ENCODE measurements around the gene FAM168A.

FAM168A gene

DNA sequence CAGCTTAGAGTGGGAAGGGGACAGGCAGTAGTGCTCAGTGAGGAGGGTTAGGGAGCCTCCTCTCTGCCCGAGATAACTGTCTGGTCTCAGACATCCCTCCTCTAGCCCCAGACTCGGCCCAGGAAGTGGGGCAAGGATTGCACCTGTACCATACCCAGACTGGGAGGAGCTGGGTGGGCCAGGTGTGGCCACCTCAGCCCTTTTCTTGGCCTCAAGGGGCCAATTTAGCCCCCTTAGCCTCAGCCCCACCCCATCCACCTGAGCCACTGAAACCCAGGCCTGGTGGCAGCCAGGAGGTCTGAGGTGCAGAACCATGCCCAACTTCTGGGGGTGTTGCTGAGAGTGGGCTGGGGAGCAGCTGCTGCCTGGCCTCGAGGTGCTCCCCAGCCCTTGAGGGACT, 215.2 kb downstream of the FAM168A start:
- no peak overlapping the region for H3K4me3 ChIP-seq (ENCODE audit: low read depth, low read length)
- TF ChIP-seq, protein P1, sequence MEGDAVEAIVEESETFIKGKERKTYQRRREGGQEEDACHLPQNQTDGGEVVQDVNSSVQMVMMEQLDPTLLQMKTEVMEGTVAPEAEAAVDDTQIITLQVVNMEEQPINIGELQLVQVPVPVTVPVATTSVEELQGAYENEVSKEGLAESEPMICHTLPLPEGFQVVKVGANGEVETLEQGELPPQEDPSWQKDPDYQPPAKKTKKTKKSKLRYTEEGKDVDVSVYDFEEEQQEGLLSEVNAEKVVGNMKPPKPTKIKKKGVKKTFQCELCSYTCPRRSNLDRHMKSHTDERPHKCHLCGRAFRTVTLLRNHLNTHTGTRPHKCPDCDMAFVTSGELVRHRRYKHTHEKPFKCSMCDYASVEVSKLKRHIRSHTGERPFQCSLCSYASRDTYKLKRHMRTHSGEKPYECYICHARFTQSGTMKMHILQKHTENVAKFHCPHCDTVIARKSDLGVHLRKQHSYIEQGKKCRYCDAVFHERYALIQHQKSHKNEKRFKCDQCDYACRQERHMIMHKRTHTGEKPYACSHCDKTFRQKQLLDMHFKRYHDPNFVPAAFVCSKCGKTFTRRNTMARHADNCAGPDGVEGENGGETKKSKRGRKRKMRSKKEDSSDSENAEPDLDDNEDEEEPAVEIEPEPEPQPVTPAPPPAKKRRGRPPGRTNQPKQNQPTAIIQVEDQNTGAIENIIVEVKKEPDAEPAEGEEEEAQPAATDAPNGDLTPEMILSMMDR (IDR thresholded peaks at IDR 0.05; ENCODE audit: low read depth, low read length), result no peak
- no peak for TF ChIP-seq POLR2A (IDR thresholded peaks at IDR 0.05; ENCODE audit: extremely low read depth, insufficient read length)
- TF ChIP-seq, protein P2, sequence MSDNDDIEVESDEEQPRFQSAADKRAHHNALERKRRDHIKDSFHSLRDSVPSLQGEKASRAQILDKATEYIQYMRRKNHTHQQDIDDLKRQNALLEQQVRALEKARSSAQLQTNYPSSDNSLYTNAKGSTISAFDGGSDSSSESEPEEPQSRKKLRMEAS (IDR thresholded peaks at IDR 0.05; ENCODE audit: low read depth, low read length), result no peak
- TF ChIP-seq MYC (IDR thresholded peaks at IDR 0.05; ENCODE audit: low read depth, low read length), result no peak

DNA sequence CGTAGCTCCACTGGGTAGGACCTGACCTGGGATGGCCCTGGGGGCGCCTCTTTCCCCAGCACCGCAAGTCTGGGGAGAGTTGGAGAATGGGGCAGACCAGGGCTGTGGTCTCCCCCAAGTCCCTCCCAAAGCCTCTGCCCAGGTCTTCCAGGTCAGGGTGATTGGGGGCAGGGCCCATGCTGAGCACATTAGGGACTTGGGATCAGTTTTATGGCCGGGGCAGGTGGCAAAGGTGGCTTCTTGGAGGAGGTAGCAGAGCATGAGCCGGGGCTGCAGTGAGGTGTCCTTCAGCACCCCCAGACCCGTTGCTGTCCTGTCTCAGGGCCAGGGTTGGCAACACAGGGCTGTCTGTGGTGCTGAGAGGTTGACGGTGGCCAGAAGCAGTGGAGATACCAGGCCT, 215.7 kb downstream of the FAM168A start:
- no peak for DNase-seq (ENCODE audit: low read depth)
- no peak for TF ChIP-seq MYC (IDR thresholded peaks at IDR 0.05; ENCODE audit: low read depth, low read length)
- TF ChIP-seq, protein P2 (IDR thresholded peaks at IDR 0.05; ENCODE audit: low read depth, low read length), result no peak
- no peak for TF ChIP-seq POLR2A (IDR thresholded peaks at IDR 0.05; ENCODE audit: extremely low read depth, insufficient read length)
- TF ChIP-seq, protein P1 (IDR thresholded peaks at IDR 0.05; ENCODE audit: low read depth, low read length), result no peak
- H3K4me3 ChIP-seq (ENCODE audit: low read depth, low read length), result no peak overlapping the region

More for the DNA sequence above, 215.2 kb downstream of the FAM168A start:
- no peak for DNase-seq (ENCODE audit: low read depth)

DNA sequence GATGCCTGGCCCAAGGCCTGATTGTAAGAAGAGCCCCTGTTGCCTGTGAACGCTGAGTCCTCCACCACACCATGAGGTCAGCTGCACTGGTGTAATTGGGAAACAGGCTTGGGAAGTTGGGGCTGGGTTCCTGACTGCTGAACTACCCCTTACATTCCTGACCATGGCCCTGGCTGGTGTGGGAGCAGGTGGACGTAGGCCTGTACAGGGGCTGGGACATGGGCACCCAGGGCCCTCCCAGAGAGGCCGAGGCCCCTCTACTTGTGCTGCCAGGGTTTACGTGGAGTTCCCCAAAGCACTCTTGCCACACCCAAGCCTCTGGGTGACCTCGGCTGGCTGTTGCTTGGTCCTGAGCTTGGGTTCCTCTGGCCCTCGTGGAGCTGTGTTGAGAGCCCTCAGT, 216.3 kb downstream of the FAM168A start:
- no peak overlapping the region for H3K4me3 ChIP-seq (ENCODE audit: low read depth, low read length)
- TF ChIP-seq POLR2A (IDR thresholded peaks at IDR 0.05; ENCODE audit: extremely low read depth, insufficient read length) (no peak), MYC (IDR thresholded peaks at IDR 0.05; ENCODE audit: low read depth, low read length) (no peak)
- TF ChIP-seq, protein P1 (IDR thresholded peaks at IDR 0.05; ENCODE audit: low read depth, low read length), result no peak
- TF ChIP-seq, protein P2 (IDR thresholded peaks at IDR 0.05; ENCODE audit: low read depth, low read length), result no peak
- DNase-seq (ENCODE audit: low read depth), result peak; percentile 50

DNA sequence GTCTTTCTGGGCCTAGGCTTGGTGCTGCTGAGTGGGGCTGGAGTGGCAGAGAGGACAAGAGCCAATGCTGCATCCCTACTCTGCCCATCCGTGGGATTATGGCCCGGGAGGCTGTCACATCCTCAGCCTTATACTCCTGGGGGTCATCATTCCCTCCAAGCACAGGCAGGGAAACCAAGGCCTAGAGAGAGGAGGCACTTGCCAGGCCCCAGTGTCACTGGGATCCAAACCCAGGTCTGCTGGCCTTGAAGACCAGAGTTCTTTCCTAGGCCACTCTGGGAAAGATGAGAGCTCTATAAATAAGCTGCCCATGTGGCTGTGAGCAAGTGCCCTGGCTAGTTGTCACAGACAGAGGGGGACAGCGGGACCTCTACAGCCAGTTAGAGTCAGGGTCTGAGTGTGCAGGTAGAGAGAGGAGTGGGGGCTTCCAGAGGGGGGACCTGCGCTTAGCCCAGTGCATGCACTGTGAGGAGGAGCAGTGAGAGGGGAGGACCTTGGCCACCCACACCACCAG, 217.0 kb downstream of the FAM168A start:
- no peak for DNase-seq (ENCODE audit: low read depth)
- H3K4me3 ChIP-seq (ENCODE audit: low read depth, low read length), result no peak overlapping the region
- TF ChIP-seq, protein P2 (IDR thresholded peaks at IDR 0.05; ENCODE audit: low read depth, low read length), result no peak
- TF ChIP-seq POLR2A (IDR thresholded peaks at IDR 0.05; ENCODE audit: extremely low read depth, insufficient read length) (no peak), MYC (IDR thresholded peaks at IDR 0.05; ENCODE audit: low read depth, low read length) (no peak)
- TF ChIP-seq, protein P1 (IDR thresholded peaks at IDR 0.05; ENCODE audit: low read depth, low read length), result no peak

DNA sequence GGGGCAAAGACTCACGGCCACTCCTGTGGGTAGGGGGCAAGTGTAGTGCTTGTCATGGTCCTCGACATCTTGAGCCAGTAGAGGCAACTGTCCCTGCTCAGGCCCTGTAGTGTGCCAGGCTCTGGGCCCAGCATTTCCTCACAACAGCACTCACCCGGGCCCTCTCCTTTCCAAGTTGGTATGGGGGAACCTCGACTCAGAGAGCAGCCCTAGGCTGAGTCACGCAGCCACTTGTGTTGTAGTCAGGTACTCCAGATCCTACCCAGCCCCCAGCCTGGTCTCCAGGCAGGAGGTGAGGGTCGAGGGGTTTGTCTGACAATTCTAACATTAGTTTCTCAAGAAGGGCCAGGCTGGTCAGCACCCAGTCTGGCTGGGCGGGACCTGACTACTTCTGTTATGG, 217.6 kb downstream of the FAM168A start:
- H3K4me3 ChIP-seq (ENCODE audit: low read depth, low read length), result no peak overlapping the region
- TF ChIP-seq, protein P1 (IDR thresholded peaks at IDR 0.05; ENCODE audit: low read depth, low read length), result no peak
- TF ChIP-seq, protein P2 (IDR thresholded peaks at IDR 0.05; ENCODE audit: low read depth, low read length), result no peak
- TF ChIP-seq POLR2A (IDR thresholded peaks at IDR 0.05; ENCODE audit: extremely low read depth, insufficient read length) (no peak), MYC (IDR thresholded peaks at IDR 0.05; ENCODE audit: low read depth, low read length) (no peak)
- DNase-seq (ENCODE audit: low read depth), result peak; percentile 30
